LNCAP (cell line): ENCODE data around the gene TOR4A.

Source experiments
- CTCF ChIP-seq: fragments of 450-650 bp; IDR thresholded peaks from 2 replicates; pipeline ENCODE4 v1.5.1; 2017; ENCODE audit warnings: mild to moderate bottlenecking

TOR4A gene

GRCh38 chr9:137277329-137278041 lies at the start of gene TOR4A:
TSS of gene TOR4A (plus strand) at chr9:137277726. CDS start at chr9:137278690, 964 bp downstream.
- no peak for TF ChIP-seq CTCF

GRCh38 chr9:137227853-137228505 lies 49.5 kb upstream of the TOR4A start:
- TF ChIP-seq CTCF, result no peak

GRCh38 chr9:137228506-137228967 lies 49.0 kb upstream of the TOR4A start:
- TF ChIP-seq CTCF, result no peak

GRCh38 chr9:137228968-137229896 lies 48.3 kb upstream of the TOR4A start:
- no peak for TF ChIP-seq CTCF

- no peak for TF ChIP-seq CTCF
These were observed 47.4 kb upstream of the TOR4A start for GRCh38 chr9:137229903-137230704.

- no peak for TF ChIP-seq CTCF
These were observed 46.7 kb upstream of the TOR4A start, which contains the start of gene SLC34A3 for GRCh38 chr9:137230705-137231371. TSS of gene SLC34A3 (plus strand) at chr9:137230901. CDS start at chr9:137231703, 802 bp downstream.
